ENCODE measurements around the gene HPGD.

The HPGD gene

GRCh38 chr4:174516794-174517193 is 5.5 kb downstream of the HPGD start:
- no peak overlapping the region for H3K27ac ChIP-seq (ENCODE audit: low read length, poor library complexity, severe bottlenecking)

GRCh38 chr4:174516345-174516744 is 5.9 kb downstream of the HPGD start:
- H3K14ac ChIP-seq (ENCODE audit: low read length in 2 of 2): no peak overlapping the region
- no peak overlapping the region for H3K27ac ChIP-seq (ENCODE audit: low read length, poor library complexity, severe bottlenecking)
- no peak overlapping the region for H2BK5ac ChIP-seq (ENCODE audit: low read depth, low read length, poor library complexity, severe bottlenecking)
- H3K9me3 ChIP-seq (ENCODE audit: control insufficient read depth, low read length): no peaks in the 10 kb centered on the region
- WGBS: no CpG with 5 or more reads among the region's 1 CpG
- no peak overlapping the region for H2BK12ac ChIP-seq (ENCODE audit: low read length in 2 of 2)
- H4K91ac ChIP-seq (ENCODE audit: low read length): no peak overlapping the region
- DNase-seq: no peak
- H3K9ac ChIP-seq (ENCODE audit: low read length): no peak overlapping the region
- no peak overlapping the region for H3K4me2 ChIP-seq (ENCODE audit: low read length, poor library complexity, severe bottlenecking)
- no peaks in the 10 kb centered on the region for H3K27me3 ChIP-seq (ENCODE audit: control insufficient read depth in 1 of 2, insufficient read depth in 1 of 2, low read length in 2 of 2)
- no peak overlapping the region for H3K23ac ChIP-seq (ENCODE audit: low read length in 2 of 2)
- no peaks in the 10 kb centered on the region for H3K79me1 ChIP-seq (replicated peaks; ENCODE audit: low read length, poor library complexity, severe bottlenecking)
- no peak overlapping the region for H2BK120ac ChIP-seq (ENCODE audit: low read depth, low read length)
- H4K8ac ChIP-seq (ENCODE audit: low read length): no peak overlapping the region
- no peaks in the 10 kb centered on the region for H3K4me1 ChIP-seq (ENCODE audit: control insufficient read depth, insufficient read depth, low read depth, low read length)
- no peak overlapping the region for H2AK5ac ChIP-seq (ENCODE audit: low read length, severe bottlenecking)
- no peaks in the 10 kb centered on the region for H3K36me3 ChIP-seq (ENCODE audit: control insufficient read depth in 1 of 2, insufficient read depth in 2 of 2, low read depth in 1 of 2, low read length in 2 of 2)
- H3K18ac ChIP-seq (ENCODE audit: low read depth in 1 of 2, low read length in 2 of 2): no peak overlapping the region
- H2AFZ ChIP-seq (ENCODE audit: low read depth, low read length): no peak overlapping the region
- no peak overlapping the region for H2BK15ac ChIP-seq (ENCODE audit: low read depth, poor library complexity, severe bottlenecking)
- no peak overlapping the region for H3K4me3 ChIP-seq (ENCODE audit: insufficient read depth in 1 of 2, low read depth in 1 of 2, low read length in 2 of 2)
- no peak overlapping the region for H3K4ac ChIP-seq (ENCODE audit: low read depth in 1 of 2, low read length in 2 of 2)

More at GRCh38 chr4:174516794-174517193, 5.5 kb downstream of the HPGD start:
- Histone ChIP-seq H2AFZ (ENCODE audit: low read depth, low read length) (no peak overlapping the region), H2BK120ac (ENCODE audit: low read depth, low read length) (no peak overlapping the region), H4K91ac (ENCODE audit: low read length) (no peak overlapping the region), H3K23ac (ENCODE audit: low read length in 2 of 2) (no peak overlapping the region), H4K8ac (ENCODE audit: low read length) (no peak overlapping the region), H3K4me3 (ENCODE audit: insufficient read depth in 1 of 2, low read depth in 1 of 2, low read length in 2 of 2) (no peak overlapping the region), H3K9me3 (ENCODE audit: control insufficient read depth, low read length) (no peaks in the 10 kb centered on the region), H2BK12ac (ENCODE audit: low read length in 2 of 2) (no peak overlapping the region), H3K9ac (ENCODE audit: low read length) (no peak overlapping the region), H2AK5ac (ENCODE audit: low read length, severe bottlenecking) (no peak overlapping the region), H3K14ac (ENCODE audit: low read length in 2 of 2) (no peak overlapping the region), H3K27me3 (ENCODE audit: control insufficient read depth in 1 of 2, insufficient read depth in 1 of 2, low read length in 2 of 2) (peaks cover 0 to under 1% of the 10 kb centered on the region in 2 experiments), H2BK15ac (ENCODE audit: low read depth, poor library complexity, severe bottlenecking) (no peak overlapping the region), H3K18ac (ENCODE audit: low read depth in 1 of 2, low read length in 2 of 2) (no peak overlapping the region), H3K4me2 (ENCODE audit: low read length, poor library complexity, severe bottlenecking) (no peak overlapping the region), H3K79me1 (replicated peaks; ENCODE audit: low read length, poor library complexity, severe bottlenecking) (no peaks in the 10 kb centered on the region), H2BK5ac (ENCODE audit: low read depth, low read length, poor library complexity, severe bottlenecking) (no peak overlapping the region), H3K36me3 (ENCODE audit: control insufficient read depth in 1 of 2, insufficient read depth in 2 of 2, low read depth in 1 of 2, low read length in 2 of 2) (no peaks in the 10 kb centered on the region), H3K4me1 (ENCODE audit: control insufficient read depth, insufficient read depth, low read depth, low read length) (peaks cover 2% of the 10 kb centered on the region), H3K4ac (ENCODE audit: low read depth in 1 of 2, low read length in 2 of 2) (no peak overlapping the region)
- no CpG with 5 or more reads among the region's 1 CpG for WGBS
- no peak for DNase-seq

GRCh38 chr4:174512745-174513144 is 9.5 kb downstream of the HPGD start:
- H3K27me3 ChIP-seq (ENCODE audit: control insufficient read depth in 1 of 2, insufficient read depth in 1 of 2, low read length in 2 of 2): no peaks in the 10 kb centered on the region
- WGBS: 62% methylated on average over 3 of the region's 3 CpGs
- H2BK15ac ChIP-seq (ENCODE audit: low read depth, poor library complexity, severe bottlenecking): no peak overlapping the region

GRCh38 chr4:174505892-174506291 is 16.4 kb downstream of the HPGD start:
- Histone ChIP-seq H2AFZ (ENCODE audit: low read depth, low read length) (no peak overlapping the region), H3K14ac (ENCODE audit: low read length in 2 of 2) (no peak overlapping the region), H3K4me2 (ENCODE audit: low read length, poor library complexity, severe bottlenecking) (no peak overlapping the region), H3K27me3 (ENCODE audit: control insufficient read depth in 1 of 2, insufficient read depth in 1 of 2, low read length in 2 of 2) (no peaks in the 10 kb centered on the region), H3K4me3 (ENCODE audit: insufficient read depth in 1 of 2, low read depth in 1 of 2, low read length in 2 of 2) (no peak overlapping the region), H3K9me3 (ENCODE audit: control insufficient read depth, low read length) (no peaks in the 10 kb centered on the region), H3K18ac (ENCODE audit: low read depth in 1 of 2, low read length in 2 of 2) (no peak overlapping the region), H2BK5ac (ENCODE audit: low read depth, low read length, poor library complexity, severe bottlenecking) (no peak overlapping the region), H4K91ac (ENCODE audit: low read length) (no peak overlapping the region), H2BK120ac (ENCODE audit: low read depth, low read length) (no peak overlapping the region), H3K23ac (ENCODE audit: low read length in 2 of 2) (no peak overlapping the region), H3K27ac (ENCODE audit: low read length, poor library complexity, severe bottlenecking) (no peak overlapping the region), H2AK5ac (ENCODE audit: low read length, severe bottlenecking) (no peak overlapping the region), H2BK15ac (ENCODE audit: low read depth, poor library complexity, severe bottlenecking) (no peak overlapping the region), H4K8ac (ENCODE audit: low read length) (no peak overlapping the region), H3K4ac (ENCODE audit: low read depth in 1 of 2, low read length in 2 of 2) (no peak overlapping the region), H3K79me1 (replicated peaks; ENCODE audit: low read length, poor library complexity, severe bottlenecking) (no peaks in the 10 kb centered on the region), H2BK12ac (ENCODE audit: low read length in 2 of 2) (no peak overlapping the region), H3K4me1 (ENCODE audit: control insufficient read depth, insufficient read depth, low read depth, low read length) (no peaks in the 10 kb centered on the region), H3K9ac (ENCODE audit: low read length) (no peak overlapping the region), H3K36me3 (ENCODE audit: control insufficient read depth in 1 of 2, insufficient read depth in 2 of 2, low read depth in 1 of 2, low read length in 2 of 2) (no peaks in the 10 kb centered on the region)
- DNase-seq: no peak
- WGBS: 97% methylated on average over 4 of the region's 4 CpGs

More at GRCh38 chr4:174512745-174513144, 9.5 kb downstream of the HPGD start:
- Histone ChIP-seq H3K36me3 (ENCODE audit: control insufficient read depth in 1 of 2, insufficient read depth in 2 of 2, low read depth in 1 of 2, low read length in 2 of 2) (no peaks in the 10 kb centered on the region), H3K4me1 (ENCODE audit: control insufficient read depth, insufficient read depth, low read depth, low read length) (no peaks in the 10 kb centered on the region), H2AFZ (ENCODE audit: low read depth, low read length) (no peak overlapping the region), H3K9ac (ENCODE audit: low read length) (no peak overlapping the region), H3K9me3 (ENCODE audit: control insufficient read depth, low read length) (no peaks in the 10 kb centered on the region), H4K8ac (ENCODE audit: low read length) (no peak overlapping the region), H3K14ac (ENCODE audit: low read length in 2 of 2) (no peak overlapping the region), H2BK5ac (ENCODE audit: low read depth, low read length, poor library complexity, severe bottlenecking) (no peak overlapping the region), H2BK120ac (ENCODE audit: low read depth, low read length) (no peak overlapping the region), H4K91ac (ENCODE audit: low read length) (no peak overlapping the region), H3K4ac (ENCODE audit: low read depth in 1 of 2, low read length in 2 of 2) (no peak overlapping the region), H3K18ac (ENCODE audit: low read depth in 1 of 2, low read length in 2 of 2) (no peak overlapping the region), H2AK5ac (ENCODE audit: low read length, severe bottlenecking) (no peak overlapping the region), H3K79me1 (replicated peaks; ENCODE audit: low read length, poor library complexity, severe bottlenecking) (no peaks in the 10 kb centered on the region), H3K23ac (ENCODE audit: low read length in 2 of 2) (no peak overlapping the region), H3K4me3 (ENCODE audit: insufficient read depth in 1 of 2, low read depth in 1 of 2, low read length in 2 of 2) (no peak overlapping the region), H3K27ac (ENCODE audit: low read length, poor library complexity, severe bottlenecking) (no peak overlapping the region), H3K4me2 (ENCODE audit: low read length, poor library complexity, severe bottlenecking) (no peak overlapping the region), H2BK12ac (ENCODE audit: low read length in 2 of 2) (no peak overlapping the region)
- DNase-seq: no peak

All from mesenchymal stem cell (in vitro differentiated cells and primary cell).